Transverse colon (tissue), 3 donors: ENCODE data around the gene CATSPER3.

Source experiments
- CTCF ChIP-seq, 5 experiments: fragments of 200-600 bp in 3 of 5; fragments of 450-650 bp in 2 of 5; sonication (generic) in 3 of 5; IDR thresholded peaks; 1 replicate in 2 of 5; 2 replicates in 3 of 5; pipeline ENCODE4 v1.5.1; 2016 to 2017; ENCODE audit warnings: antibody characterized with exemption in 5 of 5, inconsistent platforms in 3 of 5, mild to moderate bottlenecking in 2 of 5, moderate library complexity in 1 of 5
- EP300 ChIP-seq: sonication (generic); formaldehyde crosslinking; IDR thresholded peaks from one replicate; pipeline ENCODE4 v1.6.1; 2017; ENCODE audit warnings: antibody characterized with exemption, low read depth
- POLR2A ChIP-seq: fragments of 450-650 bp; IDR thresholded peaks from one replicate; pipeline ENCODE4 v1.6.1; 2016; ENCODE audit warnings: antibody characterized with exemption, mild to moderate bottlenecking, moderate library complexity

DNA sequence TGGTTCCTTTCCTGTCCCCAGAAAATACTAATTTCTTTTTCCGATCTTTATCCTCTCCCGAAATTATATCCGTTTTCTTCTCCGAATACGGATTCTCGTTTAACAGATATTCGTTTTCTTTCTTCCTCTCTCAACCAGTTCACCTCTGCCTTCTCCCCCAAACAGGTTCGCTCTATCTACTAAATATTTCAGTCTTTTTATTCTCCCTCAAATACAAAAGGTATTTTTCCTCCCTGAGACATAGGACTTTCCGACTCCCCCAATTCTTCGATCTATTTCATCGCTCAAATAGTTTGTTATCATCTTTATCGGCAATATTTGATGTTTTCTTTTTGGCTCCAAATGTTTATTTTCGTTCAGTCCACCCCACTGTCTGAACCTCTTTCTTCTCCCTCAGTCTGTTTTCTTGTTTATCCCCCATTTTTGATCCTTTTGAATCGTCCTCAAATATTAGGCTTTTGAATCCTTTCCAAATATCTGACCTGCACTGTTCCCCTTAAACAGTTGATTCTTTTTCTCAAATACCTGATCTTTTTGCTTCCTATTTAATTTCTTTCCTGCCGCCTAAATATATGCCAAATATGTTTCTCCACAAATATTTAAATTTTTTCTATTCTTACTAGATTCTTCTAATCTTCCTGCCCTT is 61.9 kb downstream of the CATSPER3 start:
- TF ChIP-seq CTCF (IDR thresholded peaks at IDR 0.05) (no peak), POLR2A (no peak), EP300 (no peak)
